Measurements from ENCODE around the gene BTBD10.

Gene BTBD10

GRCh38 chr11:13378316-13378715, 84.7 kb downstream of the BTBD10 start:
- Histone ChIP-seq H3K27ac (no peak overlapping the region), H3K36me3 (replicated peaks) (peaks cover 6% of the 10 kb centered on the region), H3K27me3 (replicated peaks) (no peaks in the 10 kb centered on the region), H3K4me3 (ENCODE audit: low read depth, low read length) (no peak overlapping the region)
- TF ChIP-seq CTCF (IDR thresholded peaks at IDR 0.05; ENCODE audit: low read depth, low read length, missing control alignments), result no peak
- in situ Hi-C loops (cut with HindIII; ENCODE audit: low pct_ligation_motif_present, low sequenced_read_pairs), result no loop called here
- no peak for DNase-seq

GRCh38 chr11:13376838-13377237, 86.2 kb downstream of the BTBD10 start:
- peaks cover 8% of the 10 kb centered on the region for H3K36me3 ChIP-seq (replicated peaks)
- in situ Hi-C loops (cut with HindIII; ENCODE audit: low pct_ligation_motif_present, low sequenced_read_pairs), result no loop called here
- no peak overlapping the region for H3K27ac ChIP-seq
- TF ChIP-seq CTCF (IDR thresholded peaks at IDR 0.05; ENCODE audit: low read depth, low read length, missing control alignments), result no peak
- no peak overlapping the region for H3K4me3 ChIP-seq (ENCODE audit: low read depth, low read length)
- DNase-seq, result no peak
- no peaks in the 10 kb centered on the region for H3K27me3 ChIP-seq (replicated peaks)

- no peak for DNase-seq
- TF ChIP-seq CTCF (IDR thresholded peaks at IDR 0.05; ENCODE audit: low read depth, low read length, missing control alignments), result no peak
- Histone ChIP-seq H3K27ac (no peak overlapping the region), H3K36me3 (replicated peaks) (peaks cover 8% of the 10 kb centered on the region), H3K27me3 (replicated peaks) (no peaks in the 10 kb centered on the region), H3K4me3 (ENCODE audit: low read depth, low read length) (no peak overlapping the region)
- in situ Hi-C loops (cut with HindIII; ENCODE audit: low pct_ligation_motif_present, low sequenced_read_pairs), result no loop called here
These were observed 86.6 kb downstream of the BTBD10 start for GRCh38 chr11:13376402-13376801.

GRCh38 chr11:13375798-13376197, 87.2 kb downstream of the BTBD10 start:
- Histone ChIP-seq H3K27me3 (replicated peaks) (no peaks in the 10 kb centered on the region), H3K36me3 (replicated peaks) (peaks cover 8% of the 10 kb centered on the region), H3K4me3 (ENCODE audit: low read depth, low read length) (no peak overlapping the region), H3K27ac (no peak overlapping the region)
- TF ChIP-seq CTCF (IDR thresholded peaks at IDR 0.05; ENCODE audit: low read depth, low read length, missing control alignments), result no peak
- no peak for DNase-seq
- in situ Hi-C loops (cut with HindIII; ENCODE audit: low pct_ligation_motif_present, low sequenced_read_pairs), result no loop called here

GRCh38 chr11:13373216-13373615, 89.8 kb downstream of the BTBD10 start:
- in situ Hi-C loops (cut with HindIII; ENCODE audit: low pct_ligation_motif_present, low sequenced_read_pairs), result no loop called here
- Histone ChIP-seq H3K36me3 (replicated peaks) (peaks cover 5% of the 10 kb centered on the region), H3K4me3 (ENCODE audit: low read depth, low read length) (no peak overlapping the region), H3K27ac (no peak overlapping the region), H3K27me3 (replicated peaks) (no peaks in the 10 kb centered on the region)
- TF ChIP-seq CTCF (IDR thresholded peaks at IDR 0.05; ENCODE audit: low read depth, low read length, missing control alignments), result no peak
- DNase-seq, result no peak

GRCh38 chr11:13368041-13368446, 95.0 kb downstream of the BTBD10 start:
- peak; percentile 35 for DNase-seq
- no peak overlapping the region for H3K4me3 ChIP-seq (ENCODE audit: low read depth, low read length)
- in situ Hi-C loops (cut with HindIII; ENCODE audit: low pct_ligation_motif_present, low sequenced_read_pairs), result no loop called here
- no peaks in the 10 kb centered on the region for H3K27me3 ChIP-seq (replicated peaks)
- peaks cover 2% of the 10 kb centered on the region for H3K36me3 ChIP-seq (replicated peaks)
- no peak for TF ChIP-seq CTCF (IDR thresholded peaks at IDR 0.05; ENCODE audit: low read depth, low read length, missing control alignments)
- no peak overlapping the region for H3K27ac ChIP-seq

Measured in brain microvascular endothelial cell (primary cell).